Measurements from ENCODE around the gene CNGB1.

- TF ChIP-seq POLR2A (IDR thresholded peaks at IDR 0.05), result no peak
- TF ChIP-seq CTCF (IDR thresholded peaks at IDR 0.05), result no peak
Observed at GRCh38 chr16:57930533-57930932, 40.4 kb downstream of the CNGB1 start.

Measured in Peyer's patch (tissue), 4 donors.